CD4-positive, alpha-beta T cell (primary cell): Measurements from ENCODE around the gene LIG1. TPM values are rescaled to one million over a fixed set of nuclear protein-coding genes. Genes with fewer than 3 reads are reported as not detected.

ENCODE experiments used
- ATAC-seq: fragments of 200-7000 bp; cut with Tn5 transposase; one replicate; pipeline ENCODE4 v1.10.0; 2022; ENCODE audit warnings: mild to moderate bottlenecking; ENCODE audit not compliant: poor library complexity
- CTCF ChIA-PET: fragments of 350-600 bp; sonication (Branson Sonifier 250); formaldehyde crosslinking; loops from one replicate; lab custom pipeline; 2021; ENCODE audit warnings: antibody characterized with exemption, inconsistent platforms; lab: Charles Lee
- POLR2A ChIA-PET: fragments of 350-600 bp; sonication (Branson Sonifier 250); formaldehyde crosslinking; loops from one replicate; lab custom pipeline; 2021; ENCODE audit warnings: antibody characterized with exemption, inconsistent platforms; lab: Charles Lee
- DNase-seq, 14 experiments: peaks; one replicate each; pipeline ENCODE4 v3.0.0-alpha.2; 2013 to 2020; ENCODE audit warnings: mixed read lengths in 2 of 14
- H3K27ac ChIP-seq, 2 donors: one replicate each; pipeline versions ENCODE4 v1.5.1 to v1.7.0; 2013; ENCODE audit warnings: low read length in 2 of 2, low read depth in 1 of 2, mild to moderate bottlenecking in 1 of 2
- H3K27me3 ChIP-seq, 2 experiments: 1 replicate in 1 of 2; 2 replicates in 1 of 2; pipeline versions ENCODE4 v1.6.1 to v1.7.0; 2013; ENCODE audit warnings: low read length in 2 of 2, control low read depth in 1 of 2, mild to moderate bottlenecking in 1 of 2, moderate library complexity in 1 of 2; ENCODE audit not compliant: insufficient read depth in 2 of 2, control insufficient read depth in 1 of 2
- H3K36me3 ChIP-seq: one replicate; pipeline ENCODE4 v1.6.1; 2013; ENCODE audit warnings: low read length, control low read depth; ENCODE audit not compliant: insufficient read depth
- H3K4me1 ChIP-seq: one replicate; pipeline ENCODE4 v1.6.1; 2013; ENCODE audit warnings: low read length, control low read depth; ENCODE audit not compliant: insufficient read depth
- H3K4me3 ChIP-seq: one replicate; pipeline ENCODE4 v1.5.1; 2013; ENCODE audit warnings: mild to moderate bottlenecking, low read length, moderate library complexity
- H3K9me3 ChIP-seq, 2 experiments: 1 replicate in 1 of 2; 2 replicates in 1 of 2; pipeline versions ENCODE4 v1.6.1 to v1.7.0; 2013; ENCODE audit warnings: low read length in 2 of 2, mild to moderate bottlenecking in 2 of 2, control low read depth in 1 of 2, moderate library complexity in 1 of 2; ENCODE audit not compliant: control insufficient read depth in 1 of 2, insufficient read depth in 1 of 2
- H3K27ac Mint-ChIP-seq: one replicate; pipeline ENCODE4 v1.8.0; 2020; ENCODE audit warnings: mixed read lengths
- H3K27me3 Mint-ChIP-seq: one replicate; pipeline ENCODE4 v1.8.0; 2021; ENCODE audit warnings: mixed read lengths
- H3K36me3 Mint-ChIP-seq: one replicate; pipeline ENCODE4 v1.8.0; 2021; ENCODE audit warnings: low read depth, mixed read lengths
- H3K4me1 Mint-ChIP-seq: one replicate; pipeline ENCODE4 v1.8.0; 2021; ENCODE audit warnings: low read depth, mixed read lengths
- H3K4me3 Mint-ChIP-seq: one replicate; pipeline ENCODE4 v1.8.0; 2020; ENCODE audit warnings: mild to moderate bottlenecking, mixed read lengths
- H3K9me3 Mint-ChIP-seq: one replicate; pipeline ENCODE4 v1.8.0; 2020; ENCODE audit warnings: mixed read lengths
- CTCF ChIP-seq: fragments of 200-600 bp; IDR thresholded peaks from one replicate; pipeline ENCODE4 v1.8.0; 2022; ENCODE audit warnings: antibody characterized with exemption, mild to moderate bottlenecking
- intact Hi-C, 2 experiments: fragments of 100-400 bp; cut with DNase I in 1 of 2; cut with micrococcal nuclease in 1 of 2; formaldehyde crosslinking; loops; one replicate each; pipeline versions ENCODE4 v1.15.1 to v1.9.0; 2023 to 2025; cut with DNase I, micrococcal nuclease
- total RNA-seq, 174 experiments: library from RNA in 2 of 174; stranded (reverse) in 2 of 174; gene quantifications; one replicate each; pipeline ENCODE4 v1.2.3 and lab custom pipeline; 2021 to 2026

LIG1 gene
- total RNA-seq, 2 experiments from 2014 or later = 62.8 to 70.7 TPM

- Mint-ChIP-seq H3K4me3 (no peak overlapping the region), H3K27ac (no peak overlapping the region), H3K27me3 (no peaks in the 10 kb centered on the region), H3K4me1 (no peaks in the 10 kb centered on the region), H3K36me3 (peaks cover 73% of the 10 kb centered on the region), H3K9me3 (no peaks in the 10 kb centered on the region)
- Histone ChIP-seq H3K27ac (no peak overlapping the region), H3K27me3 (no peaks in the 10 kb centered on the region), H3K36me3 (peaks cover 58% of the 10 kb centered on the region), H3K4me3 (no peak overlapping the region), H3K4me1 (no peaks in the 10 kb centered on the region), H3K9me3 (no peaks in the 10 kb centered on the region)
- ATAC-seq = no peak
- intact Hi-C loops = no loop called here
- ChIA-PET POLR2A (no interaction called here), CTCF (no interaction called here)
- TF ChIP-seq CTCF = no peak
- DNase-seq = no peak
These were observed 11.8 kb downstream of the LIG1 start for GRCh38 chr19:48158210-48158790.

- peaks cover 5% of the 10 kb centered on the region for H3K4me1 Mint-ChIP-seq
- H3K27ac Mint-ChIP-seq = no peak overlapping the region
- no peak overlapping the region for H3K4me3 Mint-ChIP-seq
- no peaks in the 10 kb centered on the region for H3K4me1 ChIP-seq
- H3K9me3 ChIP-seq = no peaks in the 10 kb centered on the region
- no peak overlapping the region for H3K4me3 ChIP-seq
- POLR2A ChIA-PET = no interaction called here
- TF ChIP-seq CTCF = no peak
- H3K36me3 ChIP-seq = peaks cover 45% of the 10 kb centered on the region
- H3K27me3 ChIP-seq = no peaks in the 10 kb centered on the region
- CTCF ChIA-PET = interaction anchor here (0.9 to 1.8 kb wide), 2 partner anchors 106 to 529 kb away, joined by 3 to 5 read pairs; no protein-coding TSS in a partner anchor
- peaks cover 80% of the 10 kb centered on the region for H3K36me3 Mint-ChIP-seq
- no peaks in the 10 kb centered on the region for H3K27me3 Mint-ChIP-seq
- ATAC-seq = no peak
- DNase-seq = no peak
- intact Hi-C loops = loop anchor here in 1 of 2 experiments (5.0 kb wide), 1 partner anchor 108 kb away; no protein-coding TSS in a partner anchor
- no peak overlapping the region for H3K27ac ChIP-seq
- H3K9me3 Mint-ChIP-seq = no peaks in the 10 kb centered on the region
These were observed 16.1 kb downstream of the LIG1 start for GRCh38 chr19:48154003-48154402.

GRCh38 chr19:48152551-48152950, 17.6 kb downstream of the LIG1 start:
- Histone ChIP-seq H3K27ac (no peak overlapping the region), H3K4me3 (no peak overlapping the region), H3K4me1 (no peaks in the 10 kb centered on the region), H3K27me3 (no peaks in the 10 kb centered on the region), H3K9me3 (no peaks in the 10 kb centered on the region), H3K36me3 (peaks cover 47% of the 10 kb centered on the region)
- Mint-ChIP-seq H3K27ac (no peak overlapping the region), H3K36me3 (peaks cover 81% of the 10 kb centered on the region), H3K4me1 (peaks cover 5% of the 10 kb centered on the region), H3K4me3 (no peak overlapping the region), H3K27me3 (no peaks in the 10 kb centered on the region), H3K9me3 (no peaks in the 10 kb centered on the region)
- intact Hi-C loops = loop anchor here (1.0 to 5.0 kb wide), 4 partner anchors 42 to 189 kb away; partner anchors contain the start of gene PLA2G4C (in 1 of the 2)
- peak; percentile 95 for TF ChIP-seq CTCF
- ChIA-PET CTCF (interaction anchor here (0.6 to 1.8 kb wide), 6 partner anchors 9 to 187 kb away, joined by 3 to 5 read pairs (median 3); partner anchors contain the start of gene CARD8), POLR2A (interaction anchor here (0.7 kb wide), 1 partner anchor 97 kb away, joined by 4 read pairs; no protein-coding TSS in a partner anchor)
- ATAC-seq (peak; percentile 75), DNase-seq (peak; percentile 32 to 78 (median 62))
